PC-9 (cell line): ENCODE measurements around the gene EPGN.

Experiments used
- CTCF ChIP-seq: fragments of 200-600 bp; sonication (generic); conservative IDR thresholded peaks from 2 replicates; pipeline ENCODE4 v1.6.1; 2017; ENCODE audit warnings: mixed run types, antibody characterized with exemption, mild to moderate bottlenecking, moderate library complexity
- EZH2 ChIP-seq: fragments of 200-600 bp; sonication (generic); IDR thresholded peaks from 2 replicates; pipeline ENCODE4 v1.8.0; 2017; ENCODE audit warnings: antibody characterized with exemption, low read depth

DNA sequence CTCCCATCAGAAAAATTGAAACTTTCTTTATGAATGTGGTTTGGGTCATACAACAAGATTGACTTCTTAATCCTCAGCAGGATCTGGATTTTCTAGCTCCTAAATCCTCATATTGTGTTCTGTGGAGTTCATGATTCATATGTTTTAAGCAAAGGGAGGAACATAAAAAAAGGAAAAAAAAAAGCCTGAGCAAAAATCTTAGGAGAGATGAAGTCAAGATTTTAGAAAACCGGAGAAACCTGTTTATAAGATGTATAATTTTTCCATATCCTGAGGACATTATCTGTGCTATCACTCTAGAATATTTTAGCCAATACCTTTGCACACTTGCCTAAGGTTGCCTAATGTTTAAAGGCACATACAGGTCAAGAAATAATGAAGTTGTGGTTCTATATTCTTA lies 49.7 kb downstream of the EPGN start:
- no peak for TF ChIP-seq CTCF
- no peak for TF ChIP-seq EZH2
